ENCODE results near the gene PRRT3.
"Not testable (repeated sequence)": the region's sequence is repeated elsewhere in the genome, so short reads cannot be mapped to it uniquely, and the experiment has no call there.

Gene PRRT3

DNA sequence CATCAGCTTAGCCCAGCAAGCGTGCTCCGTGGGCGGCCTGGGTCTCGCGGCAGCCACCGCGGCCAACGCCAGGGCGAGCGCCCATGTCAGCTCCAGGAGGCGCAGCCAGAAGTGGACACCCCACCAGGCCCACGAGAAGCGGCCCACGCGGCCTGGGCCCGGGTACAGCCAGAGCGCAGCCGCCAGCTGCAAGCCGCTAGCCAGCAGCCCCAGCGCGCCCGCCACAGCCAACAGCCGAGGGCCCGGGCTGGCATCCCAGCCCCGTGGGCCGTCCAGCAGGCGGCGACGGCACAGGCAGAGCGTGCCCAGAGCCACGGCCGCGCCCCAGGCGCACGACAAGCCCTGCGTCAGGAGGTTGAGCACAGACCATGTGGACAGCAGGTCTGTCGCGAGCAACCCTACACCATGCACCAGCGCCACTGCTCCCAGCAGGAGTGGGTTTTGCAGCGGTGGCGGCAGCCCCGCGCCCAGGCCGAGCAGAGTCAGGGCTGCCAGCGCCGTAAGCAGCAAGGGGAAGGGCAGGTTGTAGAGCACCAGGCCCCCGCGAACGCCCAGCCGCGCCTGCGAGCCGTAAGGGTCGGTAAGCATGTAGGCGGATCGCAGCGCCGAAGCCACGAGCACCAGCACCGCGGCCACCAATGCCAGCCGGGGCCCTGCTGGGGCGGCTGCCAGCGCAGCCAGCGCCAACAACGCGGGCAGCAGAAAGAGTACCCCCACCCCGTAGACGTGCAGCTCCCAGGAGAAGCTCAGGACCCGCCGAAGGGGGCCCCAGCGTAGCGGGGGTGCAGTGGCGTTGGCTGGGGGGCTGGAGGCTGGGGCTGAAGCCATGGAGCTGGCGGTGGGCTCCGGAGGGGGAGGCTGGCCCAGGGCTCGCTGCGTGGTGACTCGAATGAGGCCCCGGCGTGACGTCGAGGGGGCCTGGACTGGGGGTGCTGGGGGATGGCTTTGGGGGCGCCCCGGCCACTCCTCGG is 4.9 kb downstream of the PRRT3 start:
- no peak for DNase-seq

DNA sequence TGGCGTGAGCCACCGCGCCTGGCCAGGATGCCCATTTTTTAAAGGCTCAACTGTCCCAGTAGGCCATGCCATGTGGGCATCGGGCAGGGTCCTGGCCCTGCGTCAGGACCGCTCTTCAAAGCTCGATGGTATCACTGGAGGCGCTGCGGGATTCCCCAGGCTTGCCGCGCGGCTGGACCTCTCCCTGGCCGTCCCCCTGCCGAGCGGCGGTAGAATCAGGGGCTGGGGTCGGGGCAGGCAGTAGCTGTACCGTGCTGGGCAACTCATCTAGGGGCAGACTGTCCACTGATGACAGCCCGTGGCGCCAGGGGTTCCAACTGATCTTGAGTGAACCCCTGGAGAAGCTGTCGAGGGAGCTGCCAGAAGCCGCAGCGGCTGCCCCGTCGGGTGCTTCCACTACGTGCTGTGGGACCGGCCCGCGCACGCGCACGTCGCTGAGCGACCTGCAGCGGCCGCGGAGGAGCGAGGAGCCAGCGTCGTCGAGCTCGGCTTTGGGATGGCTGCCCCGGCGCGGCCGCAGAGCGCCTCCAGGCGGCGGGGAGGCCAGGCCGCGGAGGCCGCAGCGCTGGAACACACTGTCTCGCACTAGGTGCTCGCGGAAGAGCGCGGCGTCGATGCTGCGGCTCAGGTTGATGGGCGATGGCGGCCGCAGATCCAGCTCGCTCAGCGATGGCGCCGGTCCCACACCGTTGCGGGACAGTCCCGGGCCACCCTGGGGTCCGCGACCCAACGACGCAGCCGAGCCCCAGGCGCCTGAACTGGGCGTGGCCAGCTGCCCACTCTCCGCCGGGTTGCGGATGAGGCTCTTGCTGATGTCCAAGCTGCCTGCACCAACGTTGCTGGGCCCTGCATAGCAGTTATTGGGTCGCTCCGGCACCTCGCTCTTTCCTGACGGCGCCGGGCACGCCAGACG is 5.8 kb downstream of the PRRT3 start:
- peak; percentile 21 for DNase-seq

DNA sequence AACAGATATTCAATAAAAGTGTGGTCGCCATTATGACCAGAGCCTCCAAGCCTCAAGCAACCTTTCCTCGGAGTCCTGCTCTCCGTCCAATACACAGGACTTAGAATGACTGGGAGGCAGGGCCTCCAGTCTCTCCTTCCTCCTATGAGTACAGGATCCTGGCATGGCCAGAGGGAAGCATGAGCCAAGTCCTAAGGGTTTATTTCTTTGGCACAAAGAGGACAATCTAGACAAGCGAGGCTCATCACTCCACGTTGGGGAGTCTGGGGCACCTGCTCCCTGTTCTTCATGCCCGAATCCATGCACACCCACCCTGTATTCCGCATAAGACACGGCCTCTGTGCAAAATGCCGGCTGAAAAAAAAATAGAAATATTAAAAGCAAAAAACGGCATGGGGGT is 6.8 kb downstream of the PRRT3 start:
- no peak for DNase-seq

DNA sequence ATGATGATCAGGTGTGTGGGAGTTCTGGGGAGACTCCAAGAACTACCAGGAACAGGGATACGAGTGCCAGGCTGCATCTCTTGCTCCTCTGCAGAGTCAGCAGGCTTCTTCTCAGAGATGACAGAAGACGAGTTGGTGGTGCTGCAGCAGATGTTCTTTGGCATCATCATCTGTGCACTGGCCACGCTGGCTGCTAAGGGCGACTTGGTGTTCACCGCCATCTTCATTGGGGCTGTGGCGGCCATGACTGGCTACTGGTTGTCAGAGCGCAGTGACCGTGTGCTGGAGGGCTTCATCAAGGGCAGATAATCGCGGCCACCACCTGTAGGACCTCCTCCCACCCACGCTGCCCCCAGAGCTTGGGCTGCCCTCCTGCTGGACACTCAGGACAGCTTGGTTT is 7.9 kb downstream of the PRRT3 start:
- no peak for DNase-seq

DNA sequence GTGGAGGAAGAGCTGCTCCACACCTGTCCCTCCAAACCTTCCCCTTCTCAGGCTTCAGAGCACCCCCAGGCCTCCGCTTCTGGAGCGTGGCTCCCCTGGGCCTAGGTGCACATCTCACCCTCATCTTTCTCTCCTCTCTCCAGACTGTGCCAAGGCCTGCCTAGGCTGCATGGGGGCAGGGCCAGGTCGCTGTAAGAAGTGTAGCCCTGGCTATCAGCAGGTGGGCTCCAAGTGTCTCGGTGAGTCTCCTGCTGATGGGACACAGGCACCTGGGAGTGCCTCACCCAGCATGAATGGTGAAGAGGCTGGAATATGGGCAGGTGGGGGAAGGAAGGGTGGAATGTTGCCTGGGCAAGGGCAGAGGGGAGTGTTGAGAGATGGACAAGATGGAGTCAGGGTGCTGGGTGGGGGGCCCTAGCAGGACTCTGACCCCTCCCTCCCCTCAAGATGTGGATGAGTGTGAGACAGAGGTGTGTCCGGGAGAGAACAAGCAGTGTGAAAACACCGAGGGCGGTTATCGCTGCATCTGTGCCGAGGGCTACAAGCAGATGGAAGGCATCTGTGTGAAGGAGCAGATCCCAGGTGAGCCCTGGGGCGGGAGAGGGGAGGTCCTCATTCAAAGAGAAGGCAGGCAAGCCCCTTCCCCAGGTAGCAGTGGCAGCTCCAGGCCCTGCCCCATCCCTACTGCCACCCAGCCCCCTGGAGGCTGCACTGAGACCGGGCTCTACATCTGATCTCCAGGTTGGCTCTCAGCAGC is 9.1 kb downstream of the PRRT3 start:
- no peak for DNase-seq

DNA sequence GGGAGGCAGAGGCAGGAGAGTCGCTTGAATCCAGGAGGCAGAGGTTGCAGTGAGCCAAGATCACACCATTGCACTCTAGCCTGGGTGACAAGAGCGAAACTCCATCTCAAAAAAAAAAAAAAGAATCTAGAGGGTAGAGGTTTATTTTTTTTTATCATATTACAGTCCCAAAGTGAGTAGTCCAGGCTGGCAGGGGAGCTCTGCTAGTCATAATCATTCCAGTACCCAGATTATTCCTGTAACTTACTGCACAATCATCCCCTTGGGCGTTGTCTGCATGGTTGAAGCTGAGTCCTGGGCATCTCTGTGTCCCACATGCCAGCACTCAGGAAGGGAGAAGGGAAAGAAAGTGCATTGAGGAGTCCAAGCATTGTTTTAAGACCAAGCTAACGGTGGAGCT is 10.0 kb downstream of the PRRT3 start:
- DNase-seq, result no peak

DNA sequence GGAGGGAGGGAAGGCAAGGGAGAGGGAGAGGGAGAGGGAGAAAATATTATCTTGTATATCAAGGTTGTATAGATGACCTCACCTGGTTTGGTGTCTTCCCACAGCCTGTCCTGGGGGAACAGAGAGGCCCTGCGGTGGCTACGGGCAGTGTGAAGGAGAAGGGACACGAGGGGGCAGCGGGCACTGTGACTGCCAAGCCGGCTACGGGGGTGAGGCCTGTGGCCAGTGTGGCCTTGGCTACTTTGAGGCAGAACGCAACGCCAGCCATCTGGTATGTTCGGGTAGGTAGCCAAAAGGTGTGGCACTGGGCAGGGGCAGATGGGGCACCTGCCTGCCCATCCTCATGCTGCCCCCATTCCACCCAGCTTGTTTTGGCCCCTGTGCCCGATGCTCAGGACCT is 11.5 kb downstream of the PRRT3 start:
- DNase-seq, result no peak

DNA sequence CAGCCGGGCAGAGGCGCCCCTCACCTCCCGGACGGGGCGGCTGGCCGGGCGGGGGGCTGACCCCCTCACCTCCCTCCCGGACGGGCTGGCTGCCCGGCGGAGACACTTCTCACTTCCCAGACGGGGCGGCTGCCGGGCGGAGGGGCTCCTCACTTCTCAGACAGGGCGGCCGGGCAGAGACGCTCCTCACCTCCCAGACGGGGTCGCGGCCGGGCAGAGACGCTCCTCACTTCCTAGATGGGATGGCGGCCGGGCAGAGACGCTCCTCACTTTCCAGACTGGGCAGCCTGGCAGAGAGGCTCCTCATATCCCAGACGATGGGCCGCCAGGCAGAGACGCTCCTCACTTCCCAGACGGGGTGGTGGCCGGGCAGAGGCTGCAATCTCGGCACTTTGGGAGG is 12.3 kb downstream of the PRRT3 start:
- DNase-seq, result not testable (repeated sequence)

DNA sequence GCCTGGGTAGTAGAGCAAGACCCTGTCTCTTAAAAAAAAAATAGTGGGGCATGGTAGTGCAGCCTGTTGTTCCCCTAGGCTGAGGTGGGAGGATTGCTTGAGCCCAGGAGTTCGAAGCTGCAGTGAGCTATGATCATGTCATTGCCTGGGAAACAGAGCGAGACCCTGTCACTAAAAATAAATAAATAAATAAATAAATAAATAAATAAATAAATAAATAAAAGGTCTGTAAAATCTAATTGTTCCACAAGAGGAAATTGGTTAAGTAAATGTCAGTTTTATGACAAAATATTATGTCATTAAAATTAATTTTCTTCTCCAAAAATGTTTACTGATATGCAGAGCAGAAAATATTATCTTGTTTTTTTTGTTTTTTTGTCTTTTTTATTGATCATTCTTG is 13.2 kb downstream of the PRRT3 start:
- no peak for DNase-seq

DNA sequence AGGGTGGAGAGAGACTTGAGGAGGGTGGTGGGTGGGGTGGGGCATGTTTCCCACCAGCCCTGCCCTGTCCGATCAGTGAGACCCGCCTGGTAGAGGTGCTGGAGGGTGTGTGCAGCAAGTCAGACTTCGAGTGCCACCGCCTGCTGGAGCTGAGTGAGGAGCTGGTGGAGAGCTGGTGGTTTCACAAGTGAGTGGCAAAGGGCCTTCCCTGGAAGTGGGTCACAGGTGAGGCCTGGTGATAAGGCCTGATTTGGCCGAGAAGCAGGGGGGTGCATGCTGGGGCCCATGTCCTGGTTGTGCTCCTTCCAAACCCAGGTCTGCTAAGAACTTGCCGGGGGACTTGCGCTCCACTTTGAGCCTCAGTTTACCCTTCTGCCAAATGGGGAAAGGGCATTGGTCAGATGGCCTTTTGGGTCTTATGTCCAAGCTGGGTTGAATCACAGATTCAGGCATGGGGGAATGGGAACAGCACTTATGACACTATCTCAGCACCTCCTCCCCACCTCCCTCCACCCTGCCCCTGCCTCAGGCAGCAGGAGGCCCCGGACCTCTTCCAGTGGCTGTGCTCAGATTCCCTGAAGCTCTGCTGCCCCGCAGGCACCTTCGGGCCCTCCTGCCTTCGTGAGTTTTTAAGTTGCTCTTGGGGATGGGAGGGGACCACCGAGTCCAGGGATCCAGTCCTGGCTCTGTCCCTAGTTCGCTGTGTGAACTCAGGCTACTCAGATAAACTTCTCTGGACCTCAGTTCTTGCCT is 14.5 kb downstream of the PRRT3 start:
- no peak for DNase-seq

DNA sequence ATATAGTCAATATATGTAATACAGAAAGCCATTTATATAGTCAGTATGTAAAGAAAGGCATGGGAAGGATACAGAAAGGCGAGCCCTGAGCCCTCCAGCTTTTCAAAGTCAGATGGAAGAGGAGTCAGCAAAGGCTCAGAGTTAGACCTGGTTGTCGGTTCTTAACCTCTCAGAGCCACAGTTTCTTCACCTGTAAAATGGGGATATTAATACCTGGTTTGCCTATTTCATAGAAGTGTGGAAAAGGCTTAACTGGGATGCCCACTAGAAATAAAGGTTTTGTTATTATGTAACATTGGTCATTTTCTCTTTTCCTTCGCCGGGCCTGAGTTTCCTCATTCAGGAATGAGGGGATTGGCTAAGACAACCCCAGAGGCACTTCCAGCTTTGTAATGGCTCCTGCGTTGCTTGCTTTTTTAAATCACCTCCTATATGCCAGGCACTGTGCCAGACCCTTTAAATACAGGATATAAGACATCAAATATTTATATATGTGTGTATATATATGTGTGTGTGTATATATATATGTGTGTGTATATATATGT is 16.2 kb downstream of the PRRT3 start:
- no peak for DNase-seq

DNA sequence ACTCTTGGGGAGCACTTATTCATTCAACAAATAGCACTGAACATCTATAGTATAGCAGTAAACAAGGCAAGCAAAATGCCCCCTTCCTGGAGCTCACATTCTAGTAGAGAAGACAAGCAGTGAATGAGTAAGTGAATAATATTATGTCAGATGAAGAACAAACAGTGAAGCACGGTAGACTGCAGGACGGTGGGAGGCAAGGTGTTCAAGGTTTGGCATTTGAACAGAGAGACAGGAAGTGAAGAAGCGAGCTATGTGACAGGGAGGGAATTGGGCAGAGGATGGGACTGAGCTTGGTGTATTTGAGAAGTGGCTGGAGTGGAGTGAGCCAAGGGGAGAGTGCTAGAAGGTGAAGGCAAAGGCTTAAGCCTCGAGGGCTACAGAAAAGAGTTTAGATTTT is 17.2 kb downstream of the PRRT3 start:
- no peak for DNase-seq

DNA sequence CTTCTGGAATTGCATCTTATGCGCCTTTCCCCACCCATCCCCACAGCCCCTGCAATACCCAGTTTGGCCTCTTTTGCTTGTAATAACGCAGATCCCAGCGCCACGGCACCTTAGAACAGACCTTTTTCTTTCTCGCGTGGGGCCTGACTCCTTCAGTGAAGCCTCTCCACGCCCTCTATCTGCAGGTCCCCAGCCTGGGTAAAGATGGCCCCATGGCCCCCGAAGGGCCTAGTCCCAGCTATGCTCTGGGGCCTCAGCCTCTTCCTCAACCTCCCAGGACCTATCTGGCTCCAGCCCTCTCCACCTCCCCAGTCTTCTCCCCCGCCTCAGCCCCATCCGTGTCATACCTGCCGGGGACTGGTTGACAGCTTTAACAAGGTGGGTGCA is 18.0 kb downstream of the PRRT3 start:
- no peak for DNase-seq

DNA sequence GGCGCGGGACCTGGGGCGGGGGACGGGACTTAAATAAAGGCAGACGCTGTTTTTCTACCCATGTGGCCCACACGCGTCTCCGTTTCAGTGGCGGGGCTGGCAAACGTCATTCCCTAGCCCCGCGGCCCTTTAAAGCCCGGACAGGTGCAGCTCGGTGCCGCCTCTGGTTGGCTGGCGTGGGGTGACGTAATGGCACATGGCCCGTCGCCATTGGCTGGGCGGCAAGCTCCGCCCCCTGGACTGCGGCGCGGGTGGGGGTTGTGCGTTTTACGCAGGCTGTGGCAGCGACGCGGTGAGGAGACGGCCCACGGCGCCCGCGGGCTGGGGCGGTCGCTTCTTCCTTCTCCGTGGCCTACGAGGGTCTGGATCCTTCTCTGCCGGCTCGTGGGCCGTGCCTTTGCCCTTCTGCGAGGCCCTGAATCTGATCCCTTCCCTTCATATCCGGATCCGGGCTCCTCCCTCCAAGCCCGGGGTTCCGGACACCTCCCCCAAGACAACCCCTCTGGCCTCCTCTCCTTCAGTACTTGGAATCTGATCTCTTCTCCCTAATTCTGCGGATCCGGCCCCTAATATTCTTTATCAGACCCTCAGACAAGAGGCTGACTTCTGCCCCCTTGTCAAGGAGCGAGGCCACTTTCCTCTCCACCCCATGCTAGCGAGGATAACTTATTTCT is 18.5 kb downstream of the PRRT3 start, which contains the start of gene CRELD1:
Gene CRELD1, plus strand, starts transcription at position 274 of the 674 bp plus-strand sequence. CDS start 605 bp downstream, outside the sequence.
- DNase-seq, result no peak

DNA sequence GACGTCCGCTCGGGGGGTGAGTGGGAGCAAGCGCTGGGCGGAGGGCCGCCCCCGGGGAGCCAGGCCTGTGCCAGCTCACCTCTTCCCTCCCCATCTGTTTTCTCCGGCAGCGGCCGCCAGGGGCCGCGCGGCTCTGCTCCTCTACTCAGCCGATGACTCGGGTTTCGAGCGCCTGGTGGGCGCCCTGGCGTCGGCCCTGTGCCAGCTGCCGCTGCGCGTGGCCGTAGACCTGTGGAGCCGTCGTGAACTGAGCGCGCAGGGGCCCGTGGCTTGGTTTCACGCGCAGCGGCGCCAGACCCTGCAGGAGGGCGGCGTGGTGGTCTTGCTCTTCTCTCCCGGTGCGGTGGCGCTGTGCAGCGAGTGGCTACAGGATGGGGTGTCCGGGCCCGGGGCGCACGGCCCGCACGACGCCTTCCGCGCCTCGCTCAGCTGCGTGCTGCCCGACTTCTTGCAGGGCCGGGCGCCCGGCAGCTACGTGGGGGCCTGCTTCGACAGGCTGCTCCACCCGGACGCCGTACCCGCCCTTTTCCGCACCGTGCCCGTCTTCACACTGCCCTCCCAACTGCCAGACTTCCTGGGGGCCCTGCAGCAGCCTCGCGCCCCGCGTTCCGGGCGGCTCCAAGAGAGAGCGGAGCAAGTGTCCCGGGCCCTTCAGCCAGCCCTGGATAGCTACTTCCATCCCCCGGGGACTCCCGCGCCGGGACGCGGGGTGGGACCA is 19.2 kb downstream of the PRRT3 start:
- no peak for DNase-seq

DNA sequence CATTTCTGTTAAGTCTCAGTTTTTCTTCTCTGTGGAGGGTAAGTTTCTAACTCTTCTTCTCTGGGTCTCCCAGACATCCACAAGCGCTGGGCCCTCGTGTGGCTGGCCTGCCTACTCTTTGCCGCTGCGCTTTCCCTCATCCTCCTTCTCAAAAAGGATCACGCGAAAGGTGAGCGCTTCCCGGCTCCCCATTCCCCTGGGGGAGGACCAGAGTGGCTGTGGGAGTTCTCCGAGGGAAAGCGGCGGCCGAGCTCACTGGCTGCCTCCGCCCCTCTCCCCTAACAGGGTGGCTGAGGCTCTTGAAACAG is 19.7 kb downstream of the PRRT3 start:
- DNase-seq, result no peak

DNA sequence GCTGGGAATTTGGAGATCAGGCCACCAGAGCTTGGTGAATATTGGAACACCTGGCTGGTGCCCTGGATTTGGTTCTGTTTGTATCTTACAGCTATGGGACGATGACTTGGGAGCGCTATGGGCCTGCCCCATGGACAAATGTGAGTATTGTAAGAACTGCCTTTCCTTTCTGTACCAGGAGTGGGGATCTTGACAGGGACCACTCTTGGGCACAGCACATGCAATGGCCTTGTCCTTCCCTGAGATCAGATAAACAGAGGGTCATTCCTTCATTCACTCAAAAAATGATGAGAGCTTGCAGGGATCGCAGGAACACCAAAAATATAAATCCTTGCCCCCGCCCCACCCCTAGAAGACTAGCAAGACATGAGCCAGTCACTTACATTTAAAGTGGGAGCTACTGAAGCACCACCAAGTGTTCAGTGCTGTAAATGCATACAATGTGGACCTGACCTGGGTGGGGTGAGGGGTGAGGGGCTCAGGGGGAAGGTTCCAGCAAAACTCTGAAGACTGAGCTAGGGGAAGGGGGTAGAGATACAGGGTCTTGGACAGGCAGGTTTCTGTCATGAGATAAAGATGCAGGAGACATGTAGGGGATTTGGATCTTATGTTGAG is 21.3 kb downstream of the PRRT3 start:
- DNase-seq, result no peak

DNA sequence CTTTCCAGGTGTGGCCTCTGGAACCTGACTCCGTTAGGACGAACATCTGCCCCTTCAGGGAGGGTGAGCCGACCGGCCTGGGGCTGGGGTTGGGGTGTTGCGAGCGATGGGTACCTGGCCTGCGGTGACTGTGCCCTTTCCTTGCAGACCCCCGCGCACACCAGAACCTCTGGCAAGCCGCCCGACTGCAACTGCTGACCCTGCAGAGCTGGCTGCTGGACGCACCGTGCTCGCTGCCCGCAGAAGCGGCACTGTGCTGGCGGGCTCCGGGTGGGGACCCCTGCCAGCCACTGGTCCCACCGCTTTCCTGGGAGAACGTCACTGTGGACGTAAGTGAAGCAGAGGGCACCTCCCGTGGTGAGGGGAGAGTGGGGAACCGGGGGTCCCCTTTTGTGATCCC is 24.1 kb downstream of the PRRT3 start:
- DNase-seq, result no peak

DNA sequence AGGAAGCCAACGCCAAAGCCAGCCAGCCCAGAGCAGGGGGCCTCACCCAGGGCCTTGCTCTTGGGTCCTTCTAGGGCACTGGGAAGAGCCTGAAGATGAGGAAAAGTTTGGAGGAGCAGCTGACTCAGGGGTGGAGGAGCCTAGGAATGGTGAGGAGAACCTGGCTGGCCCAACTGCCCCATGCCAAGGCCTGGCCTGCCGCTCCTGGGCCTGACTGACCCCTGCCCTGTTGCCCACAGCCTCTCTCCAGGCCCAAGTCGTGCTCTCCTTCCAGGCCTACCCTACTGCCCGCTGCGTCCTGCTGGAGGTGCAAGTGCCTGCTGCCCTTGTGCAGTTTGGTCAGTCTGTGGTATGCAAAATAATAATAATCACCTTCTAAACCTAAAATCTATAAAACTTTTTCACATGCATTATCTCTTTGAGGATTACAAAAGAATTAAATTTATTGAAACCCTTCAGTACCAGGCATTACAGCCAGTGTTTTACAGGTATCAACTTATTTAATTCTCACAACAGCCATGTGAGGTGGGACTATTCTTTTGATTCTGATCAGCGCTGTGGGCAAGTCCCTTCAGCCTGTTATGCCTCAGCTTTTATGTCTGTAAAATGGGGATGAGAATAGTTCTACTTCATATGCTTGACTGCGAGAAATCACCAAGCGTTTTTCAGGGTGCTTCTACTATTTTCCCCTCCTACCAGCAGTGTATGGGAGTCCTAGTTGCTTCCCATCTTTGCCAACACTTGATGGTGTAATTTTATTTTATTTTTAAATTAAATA is 33.8 kb downstream of the PRRT3 start:
- no peak for DNase-seq

All from cortex of kidney (tissue), 1 donor.